DOHH2 (cell line): ENCODE data around the gene C1QTNF2.

Experiments used
- EZH2phosphoT487 ChIP-seq: fragments of 200-600 bp; sonication (generic); IDR thresholded peaks from 2 replicates; pipeline ENCODE4 v1.6.1; 2017; ENCODE audit warnings: borderline replicate concordance, mild to moderate bottlenecking, antibody characterized with exemption, low read length, moderate library complexity, mixed read lengths
- TF ChIP-seq, protein P1 (sequence below): fragments of 200-600 bp; sonication (generic); IDR thresholded peaks from one replicate; pipeline ENCODE4 v1.5.1; 2014; ENCODE audit warnings: antibody characterized with exemption, mild to moderate bottlenecking, low read depth, low read length; ENCODE audit not compliant: poor library complexity, severe bottlenecking

DNA sequence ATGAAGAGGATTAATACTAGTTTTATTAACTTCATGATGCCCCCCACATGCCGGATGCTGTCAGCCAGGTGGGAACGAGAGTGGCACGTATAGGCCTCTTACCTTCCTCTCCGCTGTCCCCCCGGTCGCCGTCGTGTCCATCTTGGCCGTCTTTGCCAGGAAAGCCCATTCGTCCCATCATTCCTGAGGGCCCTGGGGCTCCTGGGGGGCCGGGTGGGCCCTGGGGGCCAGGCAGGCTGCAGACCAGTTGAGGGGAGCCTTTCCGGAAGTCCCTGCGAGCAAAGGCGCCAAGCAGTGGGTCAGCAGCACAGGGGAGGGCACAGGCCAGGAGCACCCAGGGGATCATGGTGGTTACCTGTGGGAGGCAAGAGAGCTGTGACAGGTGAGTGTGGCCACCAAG, 15.8 kb downstream of the C1QTNF2 start:
- TF ChIP-seq, protein P1, sequence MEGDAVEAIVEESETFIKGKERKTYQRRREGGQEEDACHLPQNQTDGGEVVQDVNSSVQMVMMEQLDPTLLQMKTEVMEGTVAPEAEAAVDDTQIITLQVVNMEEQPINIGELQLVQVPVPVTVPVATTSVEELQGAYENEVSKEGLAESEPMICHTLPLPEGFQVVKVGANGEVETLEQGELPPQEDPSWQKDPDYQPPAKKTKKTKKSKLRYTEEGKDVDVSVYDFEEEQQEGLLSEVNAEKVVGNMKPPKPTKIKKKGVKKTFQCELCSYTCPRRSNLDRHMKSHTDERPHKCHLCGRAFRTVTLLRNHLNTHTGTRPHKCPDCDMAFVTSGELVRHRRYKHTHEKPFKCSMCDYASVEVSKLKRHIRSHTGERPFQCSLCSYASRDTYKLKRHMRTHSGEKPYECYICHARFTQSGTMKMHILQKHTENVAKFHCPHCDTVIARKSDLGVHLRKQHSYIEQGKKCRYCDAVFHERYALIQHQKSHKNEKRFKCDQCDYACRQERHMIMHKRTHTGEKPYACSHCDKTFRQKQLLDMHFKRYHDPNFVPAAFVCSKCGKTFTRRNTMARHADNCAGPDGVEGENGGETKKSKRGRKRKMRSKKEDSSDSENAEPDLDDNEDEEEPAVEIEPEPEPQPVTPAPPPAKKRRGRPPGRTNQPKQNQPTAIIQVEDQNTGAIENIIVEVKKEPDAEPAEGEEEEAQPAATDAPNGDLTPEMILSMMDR, result no peak
- TF ChIP-seq EZH2phosphoT487, result no peak
